Mucosa of descending colon (tissue), 3 donors: ENCODE results near the gene FARP2. TPM values are rescaled to one million over a fixed set of nuclear protein-coding genes. Genes with fewer than 3 reads are reported as not detected.

Experiments used
- ATAC-seq: fragments of 200-7000 bp; cut with Tn5 transposase; one replicate; pipeline ENCODE4 v1.9.1; 2020; ENCODE audit warnings: mild to moderate bottlenecking, moderate library complexity
- DNase-seq, 3 donors: peaks; one replicate each; pipeline ENCODE4 v3.0.0-alpha.2; 2020
- H3K36me3 ChIP-seq: fragments of 200-600 bp; one replicate; pipeline ENCODE4 v1.8.0; 2021; ENCODE audit warnings: low read depth, mild to moderate bottlenecking
- H3K4me1 ChIP-seq: fragments of 200-600 bp; one replicate; pipeline ENCODE4 v1.8.0; 2021; ENCODE audit warnings: low read depth, mild to moderate bottlenecking
- H3K4me3 ChIP-seq: fragments of 200-600 bp; one replicate; pipeline ENCODE4 v1.8.0; 2021; ENCODE audit warnings: mild to moderate bottlenecking
- H3K9me3 ChIP-seq: fragments of 200-600 bp; one replicate; pipeline ENCODE4 v1.8.0; 2021; ENCODE audit warnings: mild to moderate bottlenecking
- CTCF ChIP-seq: fragments of 200-600 bp; IDR thresholded peaks from one replicate; pipeline ENCODE4 v1.8.0; 2022; ENCODE audit warnings: antibody characterized with exemption, mild to moderate bottlenecking
- intact Hi-C, 2 donors: fragments of 100-400 bp; cut with DNase I in 1 of 2; cut with micrococcal nuclease in 1 of 2; formaldehyde crosslinking; loops; one replicate each; pipeline versions ENCODE4 v1.11.0 to v1.11.1; 2022; cut with DNase I, micrococcal nuclease
- total RNA-seq, 3 donors: library from RNA; stranded (reverse); fragmentation: NEBNext Ultra II Directional in 2 of 3; extraction: Animal tissue kit (Norgen Biotek cat#: 25700) in 2 of 3; gene quantifications; one replicate each; pipeline versions ENCODE4 v1.2.1 to v1.2.4, GENCODE V29; 2021 to 2023
- donor health status: DM: no; HTN: no; CAD: no; lungs with moderate emphysema.
- donor health status: DM: no; HTN: no; CAD: no.
- donor health status: DM: no; HTN: yes; CAD: no.

FARP2 gene
- total RNA-seq, 3 donors from 2014 or later = 98.1 to 163 (median 109) TPM

DNA sequence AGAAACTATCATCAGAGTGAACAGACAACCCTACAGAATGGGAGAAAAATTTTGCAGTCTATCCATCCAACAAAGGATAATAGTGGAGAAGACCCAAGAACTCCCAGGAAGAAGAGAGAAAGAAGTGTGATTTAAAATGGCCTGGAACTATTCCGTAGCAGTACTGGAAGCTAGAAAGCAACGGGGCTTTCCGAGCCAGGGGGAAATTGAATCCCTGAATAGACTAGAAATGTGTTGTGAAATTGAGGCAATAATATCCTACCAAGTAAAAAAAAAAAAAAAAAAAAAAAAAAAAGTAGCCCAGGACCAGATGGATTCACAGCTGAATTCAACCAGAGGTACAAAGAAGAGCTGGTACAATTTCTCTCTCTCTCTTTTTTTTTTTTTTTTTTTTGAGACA is 69.3 kb downstream of the FARP2 start:
- H3K9me3 ChIP-seq = peaks cover 10% of the 10 kb centered on the region
- H3K36me3 ChIP-seq = peaks cover 9% of the 10 kb centered on the region
- no peak overlapping the region for H3K4me3 ChIP-seq
- ATAC-seq = no peak
- DNase-seq = no peak
- TF ChIP-seq CTCF = no peak
- intact Hi-C loops = no loop called here
- no peaks in the 10 kb centered on the region for H3K4me1 ChIP-seq

DNA sequence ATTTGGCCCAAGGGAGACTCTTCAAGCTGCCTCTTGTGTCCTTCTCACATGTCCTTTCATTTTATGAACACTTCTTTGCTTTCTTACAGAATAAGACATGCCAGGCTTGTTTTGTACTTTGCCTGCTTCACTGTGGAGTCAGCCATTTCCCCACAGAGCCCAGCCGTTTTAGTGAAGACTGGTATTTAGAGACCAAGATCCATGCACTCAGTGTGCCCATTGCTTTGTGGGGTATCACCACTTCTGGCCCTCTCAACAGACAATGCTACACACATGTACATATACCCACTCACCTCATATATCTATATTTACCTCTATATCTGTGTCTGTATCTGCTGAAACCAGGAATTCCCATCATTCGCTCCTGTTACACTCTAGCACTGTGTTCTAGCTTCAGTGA is 74.1 kb downstream of the FARP2 start:
- Histone ChIP-seq H3K4me1 (no peaks in the 10 kb centered on the region), H3K9me3 (no peaks in the 10 kb centered on the region), H3K4me3 (no peak overlapping the region), H3K36me3 (no peaks in the 10 kb centered on the region)
- TF ChIP-seq CTCF = no peak
- intact Hi-C loops = no loop called here
- ATAC-seq (no peak), DNase-seq (no peak)

DNA sequence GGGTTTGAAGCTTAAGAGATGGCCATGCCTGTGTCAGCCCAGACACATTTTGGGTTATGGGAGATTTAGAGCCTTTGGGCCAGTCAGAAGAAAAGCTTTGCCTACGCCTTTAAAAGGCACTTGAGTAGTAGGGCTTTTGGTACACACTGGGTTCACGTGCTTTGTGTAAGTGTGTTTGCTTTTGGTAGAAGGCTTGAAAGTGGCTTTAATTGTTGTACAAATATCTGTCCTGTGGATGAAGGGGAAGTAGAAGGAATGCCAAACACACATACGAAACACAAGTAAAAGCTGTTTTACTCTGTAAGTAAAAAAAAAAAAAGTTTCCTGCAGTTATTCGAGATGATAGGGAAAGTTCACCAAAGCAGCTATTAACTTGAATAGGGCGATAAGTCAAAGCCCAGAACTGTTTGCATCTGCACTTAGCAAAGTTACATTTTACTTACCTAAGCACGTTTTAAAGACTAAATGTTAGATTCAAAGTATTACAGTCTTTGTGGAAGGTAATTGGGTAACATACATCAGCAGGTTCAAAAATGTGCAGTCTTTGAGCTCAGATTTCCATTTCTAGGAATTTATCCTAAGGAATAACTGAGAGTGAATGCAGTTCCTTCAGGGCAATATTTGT is 76.9 kb downstream of the FARP2 start:
- H3K4me3 ChIP-seq = no peak overlapping the region
- H3K4me1 ChIP-seq = no peaks in the 10 kb centered on the region
- ATAC-seq (no peak), DNase-seq (no peak)
- no peak for TF ChIP-seq CTCF
- no peaks in the 10 kb centered on the region for H3K9me3 ChIP-seq
- intact Hi-C loops = no loop called here
- peaks cover 3% of the 10 kb centered on the region for H3K36me3 ChIP-seq

DNA sequence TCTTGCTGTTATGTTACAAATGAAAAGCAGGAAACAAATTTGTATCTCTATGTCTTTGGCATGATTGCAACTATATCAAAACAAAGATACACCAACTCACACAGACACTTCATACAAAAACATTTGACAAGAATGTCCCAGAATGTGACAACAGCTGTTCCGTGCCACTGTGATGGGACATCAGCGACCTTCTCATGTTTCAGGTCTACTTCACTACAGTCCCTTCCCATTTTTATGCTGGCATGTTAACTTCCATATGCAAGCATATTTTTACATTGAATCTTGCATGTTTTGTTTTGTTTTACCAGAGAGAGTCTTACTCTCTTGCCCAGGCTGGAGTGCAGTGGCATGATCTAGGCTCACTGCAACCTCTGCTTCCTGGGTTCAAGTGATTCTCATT is 81.1 kb downstream of the FARP2 start:
- H3K4me1 ChIP-seq = no peaks in the 10 kb centered on the region
- no peak overlapping the region for H3K4me3 ChIP-seq
- ATAC-seq = no peak
- DNase-seq = no peak
- peaks cover 3% of the 10 kb centered on the region for H3K36me3 ChIP-seq
- intact Hi-C loops = no loop called here
- H3K9me3 ChIP-seq = no peaks in the 10 kb centered on the region
- TF ChIP-seq CTCF = no peak

GRCh38 chr2:241441492-241441891 is 85.4 kb downstream of the FARP2 start:
- H3K9me3 ChIP-seq = no peaks in the 10 kb centered on the region
- H3K36me3 ChIP-seq = peaks cover 3% of the 10 kb centered on the region
- no peak overlapping the region for H3K4me3 ChIP-seq
- no peaks in the 10 kb centered on the region for H3K4me1 ChIP-seq
- intact Hi-C loops = no loop called here
- ATAC-seq (no peak), DNase-seq (no peak)
- TF ChIP-seq CTCF = no peak
